Stimulated activated CD4-positive, alpha-beta T cell treated with anti-CD3 and anti-CD28 coated beads, TNF-alpha, amount 100 ng/mL, for 4 hours (primary cell): ENCODE data around the gene CTXN1.
"Not testable (repeated sequence)": the region's sequence is repeated elsewhere in the genome, so short reads cannot be mapped to it uniquely, and the experiment has no call there.

Experiments
- DNase-seq, 3 experiments: peaks; one replicate each; pipeline ENCODE4 v3.0.0-alpha.2; 2020; ENCODE audit warnings: low read depth in 3 of 3

The CTXN1 gene

DNA sequence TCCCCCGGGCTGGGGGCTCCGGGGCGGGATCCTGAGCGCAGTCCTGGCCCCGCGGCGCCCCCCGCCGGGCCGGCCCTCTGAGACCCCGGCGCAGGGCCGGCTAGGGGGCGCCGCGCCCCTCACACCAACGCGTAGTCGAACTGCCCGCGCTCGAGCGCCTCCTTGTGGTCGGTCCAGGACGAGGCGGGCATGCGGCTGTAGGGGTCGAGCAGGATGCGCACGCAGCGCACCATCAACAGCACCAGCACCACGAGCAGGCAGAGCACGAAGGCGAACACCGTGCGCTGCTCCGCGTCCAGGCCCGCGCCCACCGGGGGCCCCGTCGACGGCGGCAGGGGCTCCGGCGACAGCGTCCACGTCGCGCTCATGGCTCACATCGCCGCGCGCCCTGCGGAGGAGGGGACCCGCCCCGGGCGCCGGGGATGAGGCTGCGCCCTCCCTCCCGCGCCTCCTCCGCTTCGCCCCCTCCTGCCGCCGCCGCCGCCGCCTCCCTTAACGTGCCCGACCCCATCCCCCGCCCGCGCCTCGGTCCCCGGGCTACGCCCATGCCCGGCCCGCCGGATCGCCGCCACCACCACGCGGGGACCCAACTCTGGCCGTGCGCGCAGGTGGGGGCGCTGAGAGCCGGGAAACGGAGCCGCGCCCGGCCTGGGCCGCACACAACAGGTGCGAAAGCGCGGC is 624 bp downstream of the CTXN1 start:
- peak; percentile 62 to 63 (median 63) for DNase-seq

DNA sequence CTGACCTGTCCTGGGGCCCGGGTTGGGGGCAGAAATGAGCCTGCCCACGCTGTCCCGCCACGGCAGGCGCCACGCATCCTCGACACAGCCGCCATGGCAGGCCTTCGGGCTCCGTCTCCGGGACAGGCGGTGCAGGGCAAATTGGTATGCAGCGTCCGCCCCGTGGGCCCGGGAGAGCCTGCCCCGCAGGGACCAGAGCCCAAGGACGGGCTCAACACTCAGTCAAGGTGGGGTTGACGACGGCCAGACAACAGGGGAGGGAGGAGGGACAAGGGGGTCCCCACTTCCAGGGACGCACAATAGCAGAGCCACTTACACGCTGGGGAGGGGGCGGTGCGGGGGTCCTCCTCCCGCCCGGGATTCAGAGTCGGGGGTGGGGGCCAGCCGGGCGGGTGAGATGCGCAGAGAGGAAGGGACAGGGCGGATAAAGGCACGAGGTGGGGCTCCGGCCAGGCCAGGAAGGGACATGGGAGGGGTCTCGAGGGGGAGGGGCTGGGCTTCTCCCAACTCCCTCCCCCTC is 1.2 kb downstream of the CTXN1 start:
- DNase-seq = no peak

DNA sequence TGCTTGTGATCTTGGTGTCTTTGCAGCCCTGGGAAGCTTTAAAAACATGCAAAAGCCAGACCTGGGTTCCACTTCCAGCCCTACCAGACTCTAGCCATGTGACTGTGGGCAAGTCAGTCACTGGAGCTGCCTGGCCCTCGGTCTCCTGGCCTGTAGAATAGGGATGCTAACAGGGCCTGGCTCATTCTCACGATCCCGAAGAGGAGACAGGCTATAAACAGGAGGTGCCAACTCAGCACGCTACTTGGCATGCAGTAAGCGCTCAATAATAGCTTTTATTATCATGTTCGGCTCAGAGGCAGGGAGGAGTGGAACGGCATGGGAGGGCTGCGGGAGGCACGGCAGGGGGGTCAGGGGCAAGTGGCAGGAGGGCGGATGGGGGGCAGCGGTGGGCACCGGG is 1.7 kb downstream of the CTXN1 start:
- no peak for DNase-seq

DNA sequence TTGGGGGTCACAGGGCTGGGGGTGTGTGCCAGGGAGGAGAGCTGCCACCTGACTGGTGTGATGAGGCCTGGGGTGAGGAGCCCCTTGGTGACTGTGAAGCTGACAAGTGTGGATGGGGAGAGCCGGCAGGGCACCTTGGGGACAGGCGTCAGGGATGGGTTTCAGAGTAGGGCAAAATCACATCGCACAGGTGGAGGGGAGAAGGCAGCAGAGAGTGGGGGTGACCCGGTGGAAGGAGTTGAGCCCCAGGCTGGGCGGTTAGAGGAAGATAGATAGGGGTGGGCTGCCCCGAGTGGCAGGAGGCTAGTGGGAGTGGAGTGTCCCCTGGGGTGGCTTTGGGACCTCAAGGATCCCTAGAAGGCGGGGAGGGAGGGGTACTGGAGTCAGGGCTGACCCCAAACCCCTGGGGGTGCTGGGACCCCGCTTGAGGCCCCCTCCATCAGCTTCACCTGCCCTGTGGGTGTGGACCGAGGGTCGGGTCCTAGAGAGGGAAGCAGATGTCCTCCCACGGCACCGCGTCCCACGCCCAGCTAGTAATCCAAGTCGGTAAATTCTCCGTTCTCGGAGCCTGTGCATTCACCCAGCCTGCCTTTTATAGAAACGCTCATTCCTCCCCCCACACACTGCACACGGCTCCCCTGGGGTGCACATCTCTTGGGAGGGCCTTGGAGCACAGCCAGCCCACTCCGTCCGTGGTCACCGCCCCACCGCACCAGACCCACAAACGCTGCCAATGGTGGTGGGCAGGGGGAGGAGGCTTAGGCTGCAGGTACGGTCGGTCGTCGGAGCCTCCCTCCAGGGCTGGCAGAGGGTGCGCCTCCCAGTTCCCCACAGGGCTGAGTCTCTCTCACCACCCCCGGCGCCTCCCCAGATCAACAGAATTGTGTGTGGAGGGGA is 2.4 kb downstream of the CTXN1 start:
- DNase-seq = no peak

DNA sequence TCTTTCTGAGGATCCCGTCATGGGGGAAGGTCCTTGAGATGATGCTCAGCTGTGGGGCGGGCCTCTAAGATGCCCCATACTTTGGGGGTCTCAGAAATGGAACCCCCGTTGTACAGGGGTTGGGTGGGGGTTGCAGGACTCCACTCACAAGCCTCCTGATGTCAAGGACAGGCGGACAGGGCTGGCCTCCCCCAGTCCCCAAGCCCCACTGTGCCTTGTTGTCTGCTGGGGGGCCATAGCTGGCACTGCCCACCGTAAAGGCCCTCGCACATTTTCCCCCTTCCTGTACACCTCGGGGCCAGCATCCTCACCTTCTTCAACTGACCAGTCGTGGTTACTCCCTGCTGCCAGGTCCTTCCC is 3.1 kb downstream of the CTXN1 start:
- no peak for DNase-seq

DNA sequence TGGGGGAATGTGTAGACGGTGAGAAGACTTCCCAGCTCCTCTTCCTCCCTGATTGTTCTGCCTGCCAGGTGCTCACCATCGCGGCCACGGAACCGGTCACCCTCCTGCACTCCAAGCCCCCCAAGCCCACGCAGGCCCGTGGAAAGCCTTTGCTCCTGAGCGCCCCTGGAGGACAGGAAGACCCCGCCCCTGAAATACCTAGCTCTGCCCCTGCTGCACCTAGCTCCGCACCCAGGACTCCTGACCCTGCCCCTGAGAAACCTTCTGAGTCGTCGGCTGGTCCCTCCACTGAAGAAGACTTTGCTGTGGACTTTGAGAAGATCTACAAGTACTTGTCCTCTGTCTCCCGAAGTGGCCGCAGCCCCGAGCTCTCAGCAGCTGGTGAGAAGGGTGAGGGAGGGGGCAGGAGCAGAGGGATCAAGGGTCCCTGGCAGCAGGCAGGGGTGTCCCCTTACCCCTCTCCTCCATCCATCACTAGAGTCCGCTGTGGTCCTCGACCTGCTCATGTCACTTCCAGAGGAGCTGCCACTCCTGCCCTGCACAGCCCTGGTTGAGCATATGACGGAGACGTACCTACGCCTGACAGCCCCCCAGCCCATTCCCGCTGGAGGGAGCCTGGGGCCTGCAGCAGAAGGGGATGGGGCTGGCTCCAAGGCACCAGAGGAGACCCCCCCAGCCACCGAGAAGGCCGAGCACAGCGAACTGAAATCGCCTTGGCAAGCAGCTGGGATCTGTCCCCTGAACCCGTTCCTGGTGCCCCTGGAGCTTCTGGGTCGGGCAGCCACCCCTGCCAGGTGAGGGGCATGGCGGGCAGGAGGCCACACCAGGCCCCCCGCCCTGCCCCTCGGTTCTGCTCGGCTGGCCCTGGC is 3.7 kb downstream of the CTXN1 start:
- no peak for DNase-seq

DNA sequence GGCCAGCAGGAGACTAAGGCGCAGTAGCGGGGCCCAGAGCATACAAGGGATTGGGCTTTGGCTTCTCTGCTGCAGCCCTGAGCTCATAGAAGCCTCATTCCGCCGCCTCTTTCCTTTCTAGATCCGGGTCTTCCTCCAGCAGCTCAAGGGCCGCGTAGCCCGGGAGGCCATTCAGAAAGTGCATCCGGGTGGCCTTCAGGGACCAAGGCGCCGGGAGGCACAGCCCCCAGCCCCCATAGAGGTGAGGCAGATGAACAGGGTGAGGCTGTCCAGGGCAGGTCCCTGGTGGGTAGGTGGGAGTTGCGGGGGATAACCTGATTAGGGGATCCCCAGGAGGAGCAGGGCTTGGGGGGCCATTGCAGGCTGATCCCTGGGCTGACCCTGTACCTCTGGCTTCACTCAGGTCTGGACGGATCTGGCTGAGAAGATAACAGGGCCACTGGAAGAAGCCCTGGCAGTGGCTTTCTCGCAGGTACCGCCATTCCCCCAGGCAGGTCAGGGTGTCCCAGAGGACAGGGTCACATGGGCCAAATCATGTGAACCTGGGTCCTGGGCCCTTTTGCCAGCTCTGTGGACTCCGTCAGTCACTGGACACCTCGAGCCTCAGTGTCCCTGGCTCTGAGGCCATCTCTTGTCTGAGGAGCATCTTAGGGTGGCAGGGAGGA is 4.5 kb downstream of the CTXN1 start:
- no peak for DNase-seq

DNA sequence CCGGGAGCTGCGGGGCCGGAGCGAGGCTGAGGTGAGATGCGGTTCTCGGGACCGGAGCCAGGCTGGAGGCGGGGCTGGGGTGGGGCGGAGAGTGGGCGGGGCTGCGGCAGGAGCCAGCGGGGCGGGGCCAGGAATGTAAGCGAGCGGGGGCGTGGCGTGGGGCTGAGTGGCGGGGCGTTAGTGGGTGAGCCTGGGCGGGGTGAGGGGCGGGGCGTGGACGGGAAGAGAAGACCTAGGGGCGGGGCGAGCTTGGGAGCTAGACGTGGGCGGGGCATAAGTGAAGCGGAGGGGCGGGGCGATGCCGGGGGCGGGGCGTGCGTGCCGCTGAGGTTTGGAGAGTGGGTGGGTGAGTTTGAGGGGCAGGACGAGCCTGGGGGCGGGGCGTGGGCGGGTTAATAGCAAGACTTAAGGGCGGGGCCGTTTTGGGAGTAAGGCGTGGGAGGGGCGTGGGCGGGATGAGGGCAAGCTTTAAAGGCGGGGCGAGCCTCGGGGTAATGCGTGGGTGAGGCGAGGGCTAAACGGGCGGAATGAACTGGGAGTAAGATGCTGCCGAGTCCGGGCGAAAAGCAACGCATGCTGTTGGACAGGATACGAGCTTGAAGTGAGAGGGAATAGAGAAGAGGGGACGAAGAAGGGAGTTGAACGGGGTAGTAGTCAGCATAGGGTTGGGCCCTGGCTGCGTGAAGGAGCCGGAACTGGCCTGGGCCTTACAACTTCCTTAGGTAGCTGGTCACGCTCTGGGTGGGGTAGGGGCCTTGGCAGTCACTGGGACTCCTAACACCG is 5.2 kb downstream of the CTXN1 start:
- DNase-seq = peak; percentile 99 to 100 (median 100)

DNA sequence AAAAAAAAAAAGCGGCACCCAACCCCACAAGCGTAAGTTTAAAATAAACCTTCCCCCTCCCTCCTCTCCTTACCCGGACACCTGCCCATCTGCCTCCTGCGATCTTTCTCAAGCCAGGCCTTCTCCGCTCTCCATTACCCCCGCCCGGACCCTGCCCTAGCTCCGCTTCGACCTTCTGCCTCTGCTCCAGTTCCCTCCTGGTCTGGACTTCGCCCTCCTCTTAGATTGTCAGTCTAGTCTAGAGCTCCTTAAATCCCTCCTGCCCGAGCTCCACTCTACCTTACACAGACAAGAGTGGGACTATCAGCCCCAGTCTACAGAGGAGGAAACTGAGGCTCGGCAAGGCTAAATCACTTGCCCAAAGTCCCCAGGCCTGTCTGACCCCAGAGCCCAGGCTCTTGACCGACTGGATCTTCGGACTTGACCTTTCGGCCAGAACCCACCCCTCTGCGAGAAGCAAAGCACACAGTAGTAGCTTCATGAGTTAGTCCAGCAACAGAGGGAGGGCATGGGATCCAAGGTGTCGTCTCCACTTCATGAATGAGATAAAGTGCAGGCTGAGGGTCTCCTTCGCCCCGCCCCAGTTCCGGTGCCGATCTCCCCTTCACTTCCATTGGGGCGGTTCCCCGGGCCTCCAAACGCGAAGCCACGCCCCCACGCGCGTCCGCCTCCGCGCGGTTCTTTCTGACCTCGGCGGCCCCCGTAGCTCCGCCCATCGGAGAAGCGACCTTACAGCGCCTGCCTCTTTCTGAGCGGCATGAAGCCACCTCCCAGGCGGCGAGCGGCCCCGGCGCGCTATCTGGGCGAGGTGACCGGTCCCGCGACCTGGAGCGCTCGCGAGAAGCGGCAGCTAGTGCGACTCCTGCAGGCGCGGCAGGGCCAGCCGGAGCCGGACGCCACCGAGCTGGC is 6.1 kb downstream of the CTXN1 start, which contains the start of gene SNAPC2:
SNAPC2 (plus strand) TSS at position 729 of the 909 bp plus-strand sequence; CDS start at position 758, 29 bp downstream.
- DNase-seq = peak; percentile 91 to 98 (median 95)

DNA sequence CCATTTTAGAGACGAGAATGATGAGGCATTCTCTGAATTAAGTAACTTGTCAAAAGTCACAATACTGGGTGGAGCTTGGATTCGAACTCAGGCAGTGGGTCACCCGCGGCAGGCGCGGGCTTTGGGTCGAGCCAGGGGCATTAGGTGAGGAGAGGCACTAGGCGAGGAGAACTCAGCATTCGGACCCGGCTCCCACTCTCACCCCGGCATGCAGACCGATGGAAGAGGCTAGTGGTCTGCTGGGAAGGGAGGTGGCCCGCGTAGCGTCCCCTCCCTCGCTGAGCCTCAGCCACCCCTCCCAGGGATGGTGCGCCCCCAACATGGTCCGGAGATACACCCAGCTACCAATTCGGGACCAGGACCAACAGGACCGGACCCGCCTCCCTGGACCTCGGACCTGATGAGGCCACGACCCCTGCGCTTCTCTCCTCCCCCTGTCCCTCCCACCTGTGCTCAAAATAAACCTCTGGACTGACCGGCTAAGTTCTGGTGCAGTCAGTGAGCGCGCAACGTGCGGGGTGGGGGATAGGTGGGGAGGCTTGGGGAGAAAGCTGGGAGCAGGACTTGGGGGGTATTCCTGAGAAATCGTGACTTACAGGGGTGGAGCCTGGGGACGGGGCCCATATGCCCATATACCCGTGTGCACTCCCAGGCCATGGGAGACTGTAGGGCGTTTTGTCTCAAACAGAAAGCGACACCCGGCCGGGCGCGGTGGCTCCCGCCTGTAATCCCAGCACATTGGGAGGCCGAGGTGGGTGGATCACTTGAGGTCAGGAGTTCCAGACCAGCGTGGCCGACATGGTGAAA is 7.1 kb downstream of the CTXN1 start:
- DNase-seq = no peak

DNA sequence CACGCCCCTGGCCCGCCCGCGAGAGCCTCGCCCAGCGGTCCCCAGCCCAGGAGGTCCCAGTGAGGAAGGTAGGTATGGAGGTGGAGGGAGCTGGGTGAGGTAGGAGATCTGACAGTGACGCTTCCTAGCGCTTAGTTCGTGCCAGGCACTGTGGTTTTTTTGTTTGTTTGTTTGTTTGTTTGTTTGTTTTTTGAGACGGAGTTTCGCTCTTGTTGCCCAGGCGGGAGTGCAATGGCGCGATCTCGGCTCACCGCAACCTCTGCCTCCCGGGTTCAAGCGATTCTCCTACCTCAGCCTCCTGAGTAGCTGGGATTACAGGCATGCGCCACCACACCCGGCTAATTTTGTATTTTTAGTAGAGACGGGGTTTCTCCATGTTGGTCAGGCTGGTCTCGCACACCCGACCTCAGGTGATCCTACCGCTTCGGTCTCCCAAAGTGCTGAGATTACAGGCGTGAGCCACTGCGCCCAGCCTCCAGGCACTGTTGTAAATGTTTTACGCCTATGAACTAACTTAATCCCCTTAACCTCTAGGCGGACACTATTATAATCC is 7.8 kb downstream of the CTXN1 start:
- not testable (repeated sequence) for DNase-seq

DNA sequence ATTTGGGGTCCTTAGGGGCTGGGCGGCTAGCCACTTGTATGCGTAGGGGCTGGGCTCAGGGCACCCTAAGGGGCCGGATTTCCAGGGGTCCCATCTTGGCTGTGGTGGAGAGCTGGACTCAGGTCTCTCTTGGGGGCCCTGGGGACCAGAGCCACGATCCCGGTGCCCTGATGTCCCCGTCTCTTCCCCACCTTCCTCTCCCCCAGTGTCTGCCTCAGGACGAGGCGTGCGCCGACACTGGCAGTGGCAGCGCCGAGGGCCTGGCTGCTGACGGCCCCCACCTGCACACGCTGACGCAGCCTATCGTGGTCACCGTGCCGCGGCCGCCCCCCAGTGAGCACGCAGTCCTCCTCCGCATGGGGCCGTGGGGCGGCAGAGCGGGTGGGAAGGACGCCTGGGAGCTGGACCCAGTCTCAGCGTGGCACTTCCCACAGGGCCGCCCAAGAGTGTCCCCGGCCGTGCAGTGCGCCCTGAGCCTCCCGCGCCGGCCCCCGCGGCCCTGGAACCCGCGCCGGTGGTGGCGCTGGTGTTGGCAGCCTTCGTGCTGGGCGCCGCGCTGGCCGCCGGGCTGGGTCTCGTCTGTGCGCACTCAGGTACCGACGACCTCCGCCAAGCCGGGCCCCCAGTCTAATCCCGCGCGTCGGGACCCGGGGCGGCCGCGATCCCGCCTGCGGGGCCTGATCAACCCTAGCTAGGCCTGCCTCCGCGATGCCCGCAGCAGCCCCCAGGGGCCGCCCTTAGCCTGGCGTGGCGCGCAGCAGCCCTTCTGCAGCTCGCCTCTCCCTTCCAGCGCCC is 8.5 kb downstream of the CTXN1 start:
- DNase-seq = peak in 2 of 3 experiments; percentile 44 to 48

DNA sequence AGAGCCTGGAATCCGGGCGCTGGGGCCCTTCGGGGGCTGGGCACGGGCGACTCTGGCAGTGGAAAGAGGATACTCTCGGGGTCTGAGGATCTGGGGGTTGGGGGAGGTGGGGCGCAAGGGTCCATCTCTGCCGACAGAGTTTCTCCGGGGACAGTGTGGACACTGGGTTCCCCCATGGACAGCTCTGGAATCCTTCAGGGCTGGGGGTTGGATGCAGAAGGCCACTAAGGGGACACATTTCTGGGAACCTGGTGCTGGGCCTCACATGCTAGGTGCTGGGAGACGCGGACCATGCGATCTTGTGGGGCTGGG is 9.0 kb downstream of the CTXN1 start:
- no peak for DNase-seq

DNA sequence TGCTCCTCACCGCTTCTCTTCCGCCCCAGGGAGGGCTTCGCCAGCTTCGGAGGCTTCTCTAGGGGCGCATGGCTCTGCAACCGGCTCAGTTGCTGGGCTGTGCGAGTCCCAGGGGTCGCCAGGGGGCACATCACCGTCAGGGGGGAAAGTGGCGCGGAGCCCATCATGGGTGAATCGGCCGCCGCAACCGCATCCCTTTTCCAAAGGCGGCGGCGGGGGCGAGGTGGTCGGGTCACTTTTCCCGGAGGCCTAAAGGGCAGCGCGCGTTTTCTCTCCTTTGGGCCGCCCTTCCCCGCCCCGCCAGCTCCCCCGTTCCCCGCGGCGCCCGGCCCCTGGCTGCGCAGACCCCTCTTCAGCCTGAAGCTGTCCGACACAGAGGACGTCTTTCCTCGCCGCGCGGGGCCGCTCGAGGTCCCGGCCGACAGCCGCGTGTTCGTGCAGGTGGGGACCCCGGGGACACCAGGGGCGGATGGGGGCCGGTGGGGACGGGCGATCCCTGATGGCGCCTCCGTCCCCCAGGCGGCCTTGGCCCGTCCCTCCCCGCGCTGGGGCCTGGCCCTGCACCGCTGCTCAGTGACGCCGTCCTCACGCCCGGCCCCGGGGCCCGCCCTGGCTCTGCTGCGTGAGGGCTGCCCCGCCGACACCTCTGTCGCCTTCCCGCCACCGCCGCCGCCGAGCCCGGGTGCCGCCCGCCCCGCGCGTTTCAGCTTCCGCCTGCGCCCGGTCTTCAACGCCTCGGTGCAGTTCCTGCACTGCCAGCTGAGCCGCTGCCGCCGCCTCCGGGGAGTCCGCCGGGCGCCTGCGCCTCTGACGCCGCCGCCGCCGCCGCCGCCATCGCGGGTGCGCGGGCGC is 9.6 kb downstream of the CTXN1 start:
- DNase-seq = peak in 1 of 3 experiments; percentile 41

DNA sequence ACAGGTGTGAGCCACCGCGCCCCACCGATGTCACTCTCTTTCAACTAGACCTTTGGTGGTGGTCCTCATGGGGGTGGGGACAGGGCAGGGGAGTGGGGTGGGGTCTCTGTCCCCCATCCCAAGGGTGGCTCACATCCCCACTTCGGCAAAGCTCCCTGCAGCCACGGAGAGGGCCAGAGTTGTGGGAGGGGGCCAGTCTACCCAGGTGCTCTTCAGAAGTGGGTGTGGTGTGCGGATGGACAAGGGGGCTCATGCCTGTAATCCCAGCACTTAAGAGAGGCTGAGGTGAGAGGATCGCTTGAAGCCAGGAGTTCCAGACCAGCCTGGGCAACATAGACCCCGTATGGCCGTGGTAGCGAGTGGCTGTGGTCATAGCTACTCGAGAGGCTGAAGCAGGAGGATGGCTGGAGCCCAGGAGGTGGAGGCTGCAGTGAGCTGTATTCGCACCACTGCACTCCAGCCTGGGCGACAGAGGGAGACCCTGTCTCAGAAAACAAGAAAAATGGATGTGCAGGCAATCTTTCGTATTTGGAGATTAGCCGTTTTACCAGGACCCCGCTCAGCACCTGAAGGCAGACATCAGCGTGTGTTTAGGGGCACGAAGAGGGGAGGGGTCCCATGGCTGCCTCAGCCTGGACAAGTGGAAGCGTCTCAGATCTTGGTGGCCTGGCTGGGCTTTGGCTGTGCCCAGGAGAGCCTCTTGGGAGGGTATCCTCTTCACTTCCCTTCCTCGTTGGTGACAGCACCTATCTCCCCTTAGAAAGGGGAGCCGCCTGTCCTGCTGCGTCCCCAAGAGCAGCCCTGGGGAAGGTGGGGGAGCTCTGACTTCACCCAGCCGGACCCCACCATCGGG is 10.5 kb downstream of the CTXN1 start:
- DNase-seq = no peak

DNA sequence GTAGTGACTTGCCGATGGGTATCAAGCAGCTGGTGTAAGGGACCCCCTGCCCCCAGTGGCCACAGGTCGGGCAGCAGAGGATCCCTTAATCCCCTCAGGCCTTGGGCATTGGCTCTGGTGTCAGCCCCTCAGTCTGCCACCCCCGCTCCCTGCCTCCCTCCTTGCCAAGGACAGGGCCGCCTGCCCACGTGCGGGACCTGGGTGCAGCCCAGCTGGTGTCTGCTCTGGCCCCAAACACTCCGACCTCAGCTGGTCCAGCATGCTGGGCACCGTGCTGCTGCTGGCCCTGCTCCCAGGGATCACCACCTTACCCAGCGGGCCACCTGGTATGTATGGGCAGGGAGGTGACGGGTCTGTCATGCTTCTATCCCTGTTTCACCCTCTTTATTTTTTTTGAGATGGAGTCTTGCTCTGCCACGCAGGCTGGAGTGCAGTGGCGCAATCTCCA is 11.3 kb downstream of the CTXN1 start, which contains the start of gene TGFBR3L:
TGFBR3L (plus strand) TSS at position 233 of the 448 bp plus-strand sequence.
- DNase-seq = no peak
